AG10803 (cell line): ENCODE results near the gene ERO1A.

ENCODE experiments used
- DNase-seq: peaks from one replicate; pipeline ENCODE4 v3.0.0; 2010; ENCODE audit warnings: low read depth
- H3K4me3 ChIP-seq: 2 replicates; pipeline ENCODE4 v1.5.1; 2011; ENCODE audit warnings: mild to moderate bottlenecking, low read length, control low read depth
- CTCF ChIP-seq: conservative IDR thresholded peaks from 2 replicates; pipeline ENCODE4 v1.5.1; 2011; ENCODE audit warnings: mild to moderate bottlenecking, low read length, control low read depth, inconsistent platforms

ERO1A gene

GRCh38 chr14:52695481-52696091 is at the start of gene ERO1A:
TSS of gene ERO1A (minus strand) at chr14:52695558. CDS start at chr14:52695481, 77 bp downstream.
- no peak for TF ChIP-seq CTCF
- peak within 1 kb of the TSS; percentile 86 for H3K4me3 ChIP-seq
- peak; percentile 80 for DNase-seq

- DNase-seq: no peak
- H3K4me3 ChIP-seq: no peak overlapping the region
- no peak for TF ChIP-seq CTCF
Measured at GRCh38 chr14:52741865-52742264, 46.5 kb upstream of the ERO1A start.

GRCh38 chr14:52740751-52741150 is 45.4 kb upstream of the ERO1A start:
- DNase-seq: no peak
- no peak for TF ChIP-seq CTCF
- H3K4me3 ChIP-seq: no peak overlapping the region

- no peak overlapping the region for H3K4me3 ChIP-seq
- no peak for TF ChIP-seq CTCF
- DNase-seq: no peak
Measured at GRCh38 chr14:52738409-52738808, 43.1 kb upstream of the ERO1A start.

GRCh38 chr14:52735921-52736489 is 40.6 kb upstream of the ERO1A start:
- no peak for TF ChIP-seq CTCF
- DNase-seq: no peak
- no peak overlapping the region for H3K4me3 ChIP-seq

- no peak for DNase-seq
- H3K4me3 ChIP-seq: no peak overlapping the region
- TF ChIP-seq CTCF: no peak
Measured at GRCh38 chr14:52733824-52734223, 38.5 kb upstream of the ERO1A start.

- H3K4me3 ChIP-seq: peak overlapping the region; percentile 91
- peak; percentile 11 for DNase-seq
- TF ChIP-seq CTCF: no peak
Measured at GRCh38 chr14:52730709-52731111, 35.4 kb upstream of the ERO1A start.
